Sigmoid colon (tissue), 3 donors: ENCODE results near the gene EPS8L2.

Source experiments
- POLR2A ChIP-seq, 2 donors: fragments of 450-650 bp; IDR thresholded peaks; one replicate each; pipeline ENCODE4 v1.6.1; 2016; ENCODE audit warnings: antibody characterized with exemption in 2 of 2, mild to moderate bottlenecking in 2 of 2, moderate library complexity in 2 of 2
- TF ChIP-seq, protein P1 (sequence below), 4 experiments: fragments of 450-650 bp in 3 of 4; fragments of 200-600 bp in 1 of 4; IDR thresholded peaks; one replicate each; pipeline ENCODE4 v1.5.1; 2016 to 2019; ENCODE audit warnings: antibody characterized with exemption in 4 of 4, mild to moderate bottlenecking in 3 of 4, moderate library complexity in 2 of 4

DNA sequence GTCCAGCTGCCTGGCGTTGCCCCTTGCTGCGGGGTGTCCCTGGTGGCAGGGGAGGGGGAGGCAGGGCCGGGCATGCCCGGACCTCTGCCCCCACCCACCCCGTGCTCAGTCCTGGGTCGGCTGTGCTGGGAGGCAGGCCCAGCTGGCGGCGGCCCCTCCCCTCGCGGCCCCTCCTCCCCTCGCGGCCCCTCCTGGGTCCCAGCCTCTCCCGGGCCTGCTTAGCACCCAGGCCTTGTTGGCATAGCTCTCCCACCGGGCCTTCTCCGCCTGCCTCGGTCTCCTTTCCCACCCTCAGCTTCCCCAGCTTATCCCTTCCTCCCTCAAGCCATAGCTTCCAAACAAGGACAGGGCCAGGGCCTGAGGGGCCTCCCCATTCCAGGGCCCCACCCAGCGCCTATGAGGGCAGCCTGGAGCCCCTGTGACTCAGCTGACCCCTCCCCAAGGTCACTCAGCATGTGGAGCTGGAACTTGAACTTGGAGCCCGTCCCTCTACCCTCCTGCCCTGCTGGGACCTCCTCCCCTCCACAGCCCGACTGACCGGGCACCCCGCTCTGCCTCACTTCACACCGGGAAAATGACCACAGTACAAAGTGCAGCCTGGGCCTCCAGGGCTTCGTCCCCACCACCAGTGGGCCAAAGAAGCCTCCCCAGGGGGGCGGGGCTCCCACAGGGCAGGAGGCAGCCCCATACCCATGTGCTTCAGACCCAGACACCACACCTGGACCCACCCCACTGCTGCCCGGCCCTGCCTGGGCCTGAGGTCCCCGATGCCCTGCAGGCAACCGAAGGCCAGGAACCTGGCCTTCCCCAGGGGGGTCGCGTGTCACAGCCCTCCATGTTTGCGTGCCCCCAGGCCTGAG lies 1.2 kb downstream of the EPS8L2 start:
- no peak for TF ChIP-seq POLR2A (IDR thresholded peaks at IDR 0.05)
- TF ChIP-seq, protein P1, sequence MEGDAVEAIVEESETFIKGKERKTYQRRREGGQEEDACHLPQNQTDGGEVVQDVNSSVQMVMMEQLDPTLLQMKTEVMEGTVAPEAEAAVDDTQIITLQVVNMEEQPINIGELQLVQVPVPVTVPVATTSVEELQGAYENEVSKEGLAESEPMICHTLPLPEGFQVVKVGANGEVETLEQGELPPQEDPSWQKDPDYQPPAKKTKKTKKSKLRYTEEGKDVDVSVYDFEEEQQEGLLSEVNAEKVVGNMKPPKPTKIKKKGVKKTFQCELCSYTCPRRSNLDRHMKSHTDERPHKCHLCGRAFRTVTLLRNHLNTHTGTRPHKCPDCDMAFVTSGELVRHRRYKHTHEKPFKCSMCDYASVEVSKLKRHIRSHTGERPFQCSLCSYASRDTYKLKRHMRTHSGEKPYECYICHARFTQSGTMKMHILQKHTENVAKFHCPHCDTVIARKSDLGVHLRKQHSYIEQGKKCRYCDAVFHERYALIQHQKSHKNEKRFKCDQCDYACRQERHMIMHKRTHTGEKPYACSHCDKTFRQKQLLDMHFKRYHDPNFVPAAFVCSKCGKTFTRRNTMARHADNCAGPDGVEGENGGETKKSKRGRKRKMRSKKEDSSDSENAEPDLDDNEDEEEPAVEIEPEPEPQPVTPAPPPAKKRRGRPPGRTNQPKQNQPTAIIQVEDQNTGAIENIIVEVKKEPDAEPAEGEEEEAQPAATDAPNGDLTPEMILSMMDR (IDR thresholded peaks at IDR 0.05), result no peak
